HepG2 (cell line): ENCODE results near the gene DDX59. TPM values are rescaled to one million over a fixed set of nuclear protein-coding genes. Genes with fewer than 3 reads are reported as not detected.
A peak's percentile ranks its signal among the peaks of the same experiment; 100 is the strongest.

Experiments
- CCDC6 ChIP-seq: sonication (generic); formaldehyde crosslinking; IDR thresholded peaks from 2 replicates; pipeline ENCODE4 v1.8.1; 2022; ENCODE audit warnings: mild to moderate bottlenecking, missing genetic modification reagents, moderate library complexity
- SRF ChIP-seq: IDR thresholded peaks from 2 replicates; pipeline ENCODE4 v1.6.1; 2011; ENCODE audit warnings: mild to moderate bottlenecking, low read depth, low read length, moderate library complexity
- TEAD3 ChIP-seq: optimal IDR thresholded peaks from 2 replicates; pipeline ENCODE3; 2016; ENCODE audit warnings: borderline replicate concordance
- ZNF136 ChIP-seq: sonication (generic); formaldehyde crosslinking; IDR thresholded peaks from 2 replicates; pipeline ENCODE4 v1.8.1; 2022; ENCODE audit warnings: low read depth, mild to moderate bottlenecking, moderate library complexity, missing genetic modification reagents
- ZNF274 ChIP-seq: sonication (generic); formaldehyde crosslinking; IDR thresholded peaks from 2 replicates; pipeline ENCODE4 v1.5.1; 2020; ENCODE audit warnings: mild to moderate bottlenecking, missing genetic modification reagents
- ZNF343 ChIP-seq: sonication (generic); formaldehyde crosslinking; IDR thresholded peaks from 2 replicates; pipeline ENCODE4 v1.4.0; 2020; ENCODE audit warnings: mild to moderate bottlenecking, missing genetic modification reagents
- ZNF670 ChIP-seq: sonication (generic); formaldehyde crosslinking; IDR thresholded peaks from 2 replicates; pipeline ENCODE4 v1.8.0; 2022; ENCODE audit warnings: mild to moderate bottlenecking, missing genetic modification reagents, borderline replicate concordance
- ZNF75D ChIP-seq: sonication (generic); formaldehyde crosslinking; IDR thresholded peaks from 2 replicates; pipeline ENCODE4 v1.8.1; 2023; ENCODE audit warnings: missing genetic modification reagents, mild to moderate bottlenecking, borderline replicate concordance
- ZNF775 ChIP-seq: sonication (generic); formaldehyde crosslinking; IDR thresholded peaks from 2 replicates; pipeline ENCODE4 v1.4.0; 2020; ENCODE audit warnings: missing genetic modification reagents, mild to moderate bottlenecking, moderate library complexity, borderline replicate concordance
- polyA plus RNA-seq, 8 experiments: library from polyadenylated mRNA; depleted of rRNA in 3 of 8; stranded (reverse) in 7 of 8; unstranded in 1 of 8; fragments of >200 nt; fragmentation: Illumina TruSeq in 4 of 8; extraction: Trizol in 4 of 8; gene quantifications; 2 replicates each; pipeline versions ENCODE4 v1.2.1 to v1.2.3, GENCODE V29; 2011 to 2016; ENCODE audit warnings: low read depth in 4 of 8, missing spikeins in 1 of 8, mixed read lengths in 1 of 8; ENCODE audit not compliant: insufficient read depth in 1 of 8
- total RNA-seq, 5 experiments: library from RNA; depleted of rRNA; stranded (reverse); fragments of >200 nt; fragmentation: Illumina TruSeq; extraction: Trizol; gene quantifications; 2 replicates each; pipeline ENCODE4 v1.2.3, GENCODE V29; 2016; ENCODE audit warnings: low read depth in 1 of 5
- TF ChIP-seq, protein P1 (sequence below): sonication (generic); formaldehyde crosslinking; IDR thresholded peaks from 2 replicates; pipeline ENCODE4 v1.8.0; 2022; ENCODE audit warnings: mild to moderate bottlenecking, missing genetic modification reagents, moderate library complexity
- TF ChIP-seq, protein P2 (sequence below): sonication (generic); formaldehyde crosslinking; IDR thresholded peaks from 2 replicates; pipeline ENCODE4 v1.5.1; 2020; ENCODE audit warnings: mild to moderate bottlenecking, missing genetic modification reagents, borderline replicate concordance
- TF ChIP-seq, protein P3 (sequence below): sonication (generic); formaldehyde crosslinking; IDR thresholded peaks from 2 replicates; pipeline ENCODE4 v1.9.0; 2021; ENCODE audit warnings: mild to moderate bottlenecking, missing genetic modification reagents
- TF ChIP-seq, protein P4 (sequence below): IDR thresholded peaks from 2 replicates; pipeline ENCODE4 v1.6.1; 2018; ENCODE audit warnings: missing genetic modification reagents

The DDX59 gene
- total and polyA plus RNA-seq, 2 of the 13 experiments (the other 11 are each of a cell fraction or from before 2014, with no cell fraction given), result 12.1 to 14.8 TPM

DNA sequence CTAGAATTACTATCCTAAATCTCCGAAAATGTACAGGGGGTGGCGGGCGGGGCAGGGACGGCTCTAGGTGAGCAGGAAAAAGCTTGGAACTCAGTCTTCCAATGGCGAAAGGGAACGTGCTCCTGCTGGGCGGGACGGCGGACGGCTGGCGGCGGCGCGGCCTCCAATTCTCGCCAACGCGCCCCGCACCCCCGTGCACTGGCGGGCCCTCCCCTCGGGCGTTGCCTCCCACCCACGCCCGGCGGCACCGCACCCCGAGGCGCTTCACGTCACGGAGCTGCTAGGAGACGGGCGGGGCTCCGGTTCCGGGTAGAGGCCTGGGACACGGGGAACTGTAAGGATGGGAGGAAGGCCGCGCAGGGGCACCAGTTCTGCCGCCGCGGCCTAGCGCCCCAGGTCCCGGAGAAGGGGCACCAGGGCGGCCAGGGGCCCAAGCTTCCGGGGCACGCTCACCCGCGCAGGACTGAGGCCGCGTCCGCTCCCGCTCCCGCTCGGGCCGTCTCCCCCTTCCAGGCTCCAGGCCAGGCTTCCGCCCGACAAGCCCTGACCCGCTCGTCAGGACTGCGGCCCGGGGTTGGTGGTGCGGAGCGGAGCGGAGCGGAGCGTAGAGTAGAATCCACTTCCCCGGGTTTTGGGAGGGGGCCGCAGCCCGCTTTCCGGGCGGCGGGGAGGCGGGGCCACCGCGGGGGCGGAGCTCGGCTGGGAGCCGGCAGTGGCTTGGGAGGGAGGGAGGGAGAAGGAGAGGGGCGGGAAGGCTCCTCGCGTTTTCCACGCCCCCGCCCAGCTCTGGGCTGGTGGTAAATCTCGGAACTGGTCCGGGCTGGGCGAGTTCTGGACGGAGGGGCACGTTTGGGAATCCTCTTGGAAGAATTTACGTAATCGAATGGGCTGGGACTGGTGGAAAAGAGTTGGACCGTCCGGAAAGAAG, at the start of gene DDX59 (continued):
- TF ChIP-seq ZNF343 (peak; percentile 80; the same call in 1 of the 2 replicates), ZNF670 (CRISPR knock-in tag) (no peak), CCDC6 (CRISPR knock-in tag) (peak; percentile 46; the same call in 1 of the 2 replicates), TEAD3 (peak; percentile 53), ZNF274 (CRISPR knock-in tag) (peak; percentile 91), ZNF75D (no peak; the same call in 1 of the 2 replicates), ZNF136 (CRISPR knock-in tag) (no peak), ZNF775 (CRISPR knock-in tag) (no peak), SRF (no peak)
- TF ChIP-seq, protein P1, sequence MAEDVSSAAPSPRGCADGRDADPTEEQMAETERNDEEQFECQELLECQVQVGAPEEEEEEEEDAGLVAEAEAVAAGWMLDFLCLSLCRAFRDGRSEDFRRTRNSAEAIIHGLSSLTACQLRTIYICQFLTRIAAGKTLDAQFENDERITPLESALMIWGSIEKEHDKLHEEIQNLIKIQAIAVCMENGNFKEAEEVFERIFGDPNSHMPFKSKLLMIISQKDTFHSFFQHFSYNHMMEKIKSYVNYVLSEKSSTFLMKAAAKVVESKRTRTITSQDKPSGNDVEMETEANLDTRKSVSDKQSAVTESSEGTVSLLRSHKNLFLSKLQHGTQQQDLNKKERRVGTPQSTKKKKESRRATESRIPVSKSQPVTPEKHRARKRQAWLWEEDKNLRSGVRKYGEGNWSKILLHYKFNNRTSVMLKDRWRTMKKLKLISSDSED (CRISPR knock-in tag), result no peak
- TF ChIP-seq, protein P2, sequence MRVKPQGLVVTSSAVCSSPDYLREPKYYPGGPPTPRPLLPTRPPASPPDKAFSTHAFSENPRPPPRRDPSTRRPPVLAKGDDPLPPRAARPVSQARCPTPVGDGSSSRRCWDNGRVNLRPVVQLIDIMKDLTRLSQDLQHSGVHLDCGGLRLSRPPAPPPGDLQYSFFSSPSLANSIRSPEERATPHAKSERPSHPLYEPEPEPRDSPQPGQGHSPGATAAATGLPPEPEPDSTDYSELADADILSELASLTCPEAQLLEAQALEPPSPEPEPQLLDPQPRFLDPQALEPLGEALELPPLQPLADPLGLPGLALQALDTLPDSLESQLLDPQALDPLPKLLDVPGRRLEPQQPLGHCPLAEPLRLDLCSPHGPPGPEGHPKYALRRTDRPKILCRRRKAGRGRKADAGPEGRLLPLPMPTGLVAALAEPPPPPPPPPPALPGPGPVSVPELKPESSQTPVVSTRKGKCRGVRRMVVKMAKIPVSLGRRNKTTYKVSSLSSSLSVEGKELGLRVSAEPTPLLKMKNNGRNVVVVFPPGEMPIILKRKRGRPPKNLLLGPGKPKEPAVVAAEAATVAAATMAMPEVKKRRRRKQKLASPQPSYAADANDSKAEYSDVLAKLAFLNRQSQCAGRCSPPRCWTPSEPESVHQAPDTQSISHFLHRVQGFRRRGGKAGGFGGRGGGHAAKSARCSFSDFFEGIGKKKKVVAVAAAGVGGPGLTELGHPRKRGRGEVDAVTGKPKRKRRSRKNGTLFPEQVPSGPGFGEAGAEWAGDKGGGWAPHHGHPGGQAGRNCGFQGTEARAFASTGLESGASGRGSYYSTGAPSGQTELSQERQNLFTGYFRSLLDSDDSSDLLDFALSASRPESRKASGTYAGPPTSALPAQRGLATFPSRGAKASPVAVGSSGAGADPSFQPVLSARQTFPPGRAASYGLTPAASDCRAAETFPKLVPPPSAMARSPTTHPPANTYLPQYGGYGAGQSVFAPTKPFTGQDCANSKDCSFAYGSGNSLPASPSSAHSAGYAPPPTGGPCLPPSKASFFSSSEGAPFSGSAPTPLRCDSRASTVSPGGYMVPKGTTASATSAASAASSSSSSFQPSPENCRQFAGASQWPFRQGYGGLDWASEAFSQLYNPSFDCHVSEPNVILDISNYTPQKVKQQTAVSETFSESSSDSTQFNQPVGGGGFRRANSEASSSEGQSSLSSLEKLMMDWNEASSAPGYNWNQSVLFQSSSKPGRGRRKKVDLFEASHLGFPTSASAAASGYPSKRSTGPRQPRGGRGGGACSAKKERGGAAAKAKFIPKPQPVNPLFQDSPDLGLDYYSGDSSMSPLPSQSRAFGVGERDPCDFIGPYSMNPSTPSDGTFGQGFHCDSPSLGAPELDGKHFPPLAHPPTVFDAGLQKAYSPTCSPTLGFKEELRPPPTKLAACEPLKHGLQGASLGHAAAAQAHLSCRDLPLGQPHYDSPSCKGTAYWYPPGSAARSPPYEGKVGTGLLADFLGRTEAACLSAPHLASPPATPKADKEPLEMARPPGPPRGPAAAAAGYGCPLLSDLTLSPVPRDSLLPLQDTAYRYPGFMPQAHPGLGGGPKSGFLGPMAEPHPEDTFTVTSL (CRISPR knock-in tag), result no peak
- TF ChIP-seq, protein P3, sequence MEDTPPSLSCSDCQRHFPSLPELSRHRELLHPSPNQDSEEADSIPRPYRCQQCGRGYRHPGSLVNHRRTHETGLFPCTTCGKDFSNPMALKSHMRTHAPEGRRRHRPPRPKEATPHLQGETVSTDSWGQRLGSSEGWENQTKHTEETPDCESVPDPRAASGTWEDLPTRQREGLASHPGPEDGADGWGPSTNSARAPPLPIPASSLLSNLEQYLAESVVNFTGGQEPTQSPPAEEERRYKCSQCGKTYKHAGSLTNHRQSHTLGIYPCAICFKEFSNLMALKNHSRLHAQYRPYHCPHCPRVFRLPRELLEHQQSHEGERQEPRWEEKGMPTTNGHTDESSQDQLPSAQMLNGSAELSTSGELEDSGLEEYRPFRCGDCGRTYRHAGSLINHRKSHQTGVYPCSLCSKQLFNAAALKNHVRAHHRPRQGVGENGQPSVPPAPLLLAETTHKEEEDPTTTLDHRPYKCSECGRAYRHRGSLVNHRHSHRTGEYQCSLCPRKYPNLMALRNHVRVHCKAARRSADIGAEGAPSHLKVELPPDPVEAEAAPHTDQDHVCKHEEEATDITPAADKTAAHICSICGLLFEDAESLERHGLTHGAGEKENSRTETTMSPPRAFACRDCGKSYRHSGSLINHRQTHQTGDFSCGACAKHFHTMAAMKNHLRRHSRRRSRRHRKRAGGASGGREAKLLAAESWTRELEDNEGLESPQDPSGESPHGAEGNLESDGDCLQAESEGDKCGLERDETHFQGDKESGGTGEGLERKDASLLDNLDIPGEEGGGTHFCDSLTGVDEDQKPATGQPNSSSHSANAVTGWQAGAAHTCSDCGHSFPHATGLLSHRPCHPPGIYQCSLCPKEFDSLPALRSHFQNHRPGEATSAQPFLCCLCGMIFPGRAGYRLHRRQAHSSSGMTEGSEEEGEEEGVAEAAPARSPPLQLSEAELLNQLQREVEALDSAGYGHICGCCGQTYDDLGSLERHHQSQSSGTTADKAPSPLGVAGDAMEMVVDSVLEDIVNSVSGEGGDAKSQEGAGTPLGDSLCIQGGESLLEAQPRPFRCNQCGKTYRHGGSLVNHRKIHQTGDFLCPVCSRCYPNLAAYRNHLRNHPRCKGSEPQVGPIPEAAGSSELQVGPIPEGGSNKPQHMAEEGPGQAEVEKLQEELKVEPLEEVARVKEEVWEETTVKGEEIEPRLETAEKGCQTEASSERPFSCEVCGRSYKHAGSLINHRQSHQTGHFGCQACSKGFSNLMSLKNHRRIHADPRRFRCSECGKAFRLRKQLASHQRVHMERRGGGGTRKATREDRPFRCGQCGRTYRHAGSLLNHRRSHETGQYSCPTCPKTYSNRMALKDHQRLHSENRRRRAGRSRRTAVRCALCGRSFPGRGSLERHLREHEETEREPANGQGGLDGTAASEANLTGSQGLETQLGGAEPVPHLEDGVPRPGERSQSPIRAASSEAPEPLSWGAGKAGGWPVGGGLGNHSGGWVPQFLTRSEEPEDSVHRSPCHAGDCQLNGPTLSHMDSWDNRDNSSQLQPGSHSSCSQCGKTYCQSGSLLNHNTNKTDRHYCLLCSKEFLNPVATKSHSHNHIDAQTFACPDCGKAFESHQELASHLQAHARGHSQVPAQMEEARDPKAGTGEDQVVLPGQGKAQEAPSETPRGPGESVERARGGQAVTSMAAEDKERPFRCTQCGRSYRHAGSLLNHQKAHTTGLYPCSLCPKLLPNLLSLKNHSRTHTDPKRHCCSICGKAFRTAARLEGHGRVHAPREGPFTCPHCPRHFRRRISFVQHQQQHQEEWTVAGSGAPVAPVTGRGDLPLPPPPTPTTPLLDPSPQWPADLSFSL (CRISPR knock-in tag), result no peak
- TF ChIP-seq, protein P4, sequence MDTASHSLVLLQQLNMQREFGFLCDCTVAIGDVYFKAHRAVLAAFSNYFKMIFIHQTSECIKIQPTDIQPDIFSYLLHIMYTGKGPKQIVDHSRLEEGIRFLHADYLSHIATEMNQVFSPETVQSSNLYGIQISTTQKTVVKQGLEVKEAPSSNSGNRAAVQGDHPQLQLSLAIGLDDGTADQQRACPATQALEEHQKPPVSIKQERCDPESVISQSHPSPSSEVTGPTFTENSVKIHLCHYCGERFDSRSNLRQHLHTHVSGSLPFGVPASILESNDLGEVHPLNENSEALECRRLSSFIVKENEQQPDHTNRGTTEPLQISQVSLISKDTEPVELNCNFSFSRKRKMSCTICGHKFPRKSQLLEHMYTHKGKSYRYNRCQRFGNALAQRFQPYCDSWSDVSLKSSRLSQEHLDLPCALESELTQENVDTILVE, result peak; percentile 72
